Stimulated activated CD8-positive, alpha-beta memory T cell treated with anti-CD3 and anti-CD28 coated beads, Interleukin-12 subunit alpha, Interleukin-12 subunit beta, amount 100 ng/mL, for 1 hour (primary cell): ENCODE data around the gene OGFOD3.
"Not testable (repeated sequence)": the region's sequence is repeated elsewhere in the genome, so short reads cannot be mapped to it uniquely, and the experiment has no call there.

Experiments used
- DNase-seq: peaks from one replicate; pipeline ENCODE4 v3.0.0-alpha.2; 2020; ENCODE audit warnings: low read depth

OGFOD3 gene

DNA sequence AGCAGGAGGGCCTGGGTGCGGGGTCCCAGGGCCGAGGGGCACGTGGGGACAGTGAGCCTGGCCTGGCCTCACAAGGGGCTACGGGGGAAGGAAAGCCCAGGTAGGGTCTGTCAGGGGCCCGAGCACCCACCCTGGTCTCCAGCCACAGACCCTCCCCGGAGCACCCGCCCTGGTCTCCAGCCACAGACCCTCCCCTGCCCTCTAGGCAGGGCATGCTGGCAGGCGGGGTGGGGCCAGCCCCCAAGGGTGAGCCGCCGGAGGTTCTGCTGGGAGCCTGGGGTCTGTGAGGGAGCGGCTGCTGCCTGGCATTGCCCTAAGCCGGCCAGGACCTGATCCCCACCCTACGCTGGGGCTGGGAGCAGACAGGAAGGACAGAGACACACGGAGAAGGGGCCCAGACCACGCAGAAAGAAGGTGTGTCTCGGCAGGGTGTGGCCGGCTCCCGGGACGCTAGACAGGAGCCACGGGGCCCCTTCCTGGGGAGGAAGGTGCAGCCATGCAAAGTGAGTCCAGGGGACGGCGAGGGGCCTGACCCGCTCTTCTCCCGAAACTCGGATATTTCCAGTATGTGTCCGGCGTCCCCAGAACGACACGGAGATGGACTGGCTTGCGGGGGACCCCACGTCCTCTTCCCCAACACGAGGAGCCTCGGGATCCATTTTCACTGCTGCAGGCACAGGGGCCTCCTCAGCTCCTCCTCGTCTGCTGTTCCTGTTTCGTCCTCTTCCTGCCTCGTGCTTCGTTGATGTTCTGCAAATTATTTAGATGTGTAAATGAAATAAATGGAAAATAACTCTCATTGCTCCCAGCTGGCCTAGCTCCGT is 31.3 kb downstream of the OGFOD3 start:
- DNase-seq: no peak

DNA sequence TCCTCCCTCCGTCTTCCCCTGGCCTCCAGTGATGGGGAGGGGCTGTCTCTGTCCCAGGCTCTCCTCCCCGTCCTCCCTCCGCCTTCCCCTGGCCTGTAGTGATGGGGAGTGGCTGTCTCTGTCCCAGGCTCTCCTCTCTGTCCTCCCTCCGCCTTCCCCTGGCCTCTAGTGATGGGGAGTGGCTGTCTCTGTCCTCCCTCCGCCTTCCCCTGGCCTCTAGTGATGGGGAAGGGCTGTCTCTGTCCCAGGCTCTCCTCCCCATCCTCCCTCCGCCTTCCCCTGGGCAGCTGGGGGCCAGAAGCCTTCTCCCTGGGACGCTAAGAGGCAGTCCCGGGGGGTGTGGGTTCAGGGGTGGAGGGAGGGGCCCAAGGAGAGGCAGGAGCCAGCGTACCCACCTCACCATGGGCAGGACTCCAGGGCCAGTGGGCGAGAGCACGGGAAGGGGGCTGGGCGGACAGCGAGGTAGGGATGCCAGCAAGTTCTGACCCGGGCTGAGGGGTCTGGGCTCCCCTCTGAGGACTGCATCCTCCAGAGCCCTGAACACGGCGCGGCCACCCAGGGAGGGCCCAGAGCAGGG is 32.0 kb downstream of the OGFOD3 start:
- no peak for DNase-seq

DNA sequence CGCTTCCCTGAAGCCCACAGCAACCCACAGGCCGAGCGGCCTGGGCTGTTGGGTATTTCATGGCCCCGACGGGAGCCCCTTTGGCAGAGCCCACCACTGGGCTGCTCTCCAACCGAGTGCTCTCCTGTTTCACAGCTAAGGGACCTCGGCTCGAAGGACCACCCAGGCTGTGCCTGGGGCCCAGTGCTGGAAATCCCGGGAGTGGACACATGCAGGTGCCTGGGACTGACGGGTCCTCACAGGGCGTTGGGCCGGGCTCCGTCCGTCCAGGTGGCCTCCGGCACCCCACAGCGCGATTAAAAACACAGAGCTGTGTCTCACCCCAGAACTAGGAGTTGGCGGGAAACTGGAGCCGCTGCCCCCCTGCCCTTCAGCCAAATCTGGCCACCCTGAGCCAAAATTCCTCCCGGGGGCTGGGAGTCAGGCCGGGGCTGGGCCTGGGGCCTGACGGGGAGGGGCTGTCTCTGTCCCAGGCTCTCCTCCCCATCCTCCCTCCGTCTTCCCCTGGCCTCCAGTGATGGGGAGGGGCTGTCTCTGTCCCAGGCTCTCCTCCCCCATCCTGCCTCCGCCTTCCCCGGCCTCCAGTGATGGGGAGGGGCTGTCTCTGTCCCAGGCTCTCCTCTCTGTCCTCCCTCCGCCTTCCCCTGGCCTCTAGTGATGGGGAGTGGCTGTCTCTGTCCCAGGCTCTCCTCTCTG is 32.7 kb downstream of the OGFOD3 start:
- no peak for DNase-seq

DNA sequence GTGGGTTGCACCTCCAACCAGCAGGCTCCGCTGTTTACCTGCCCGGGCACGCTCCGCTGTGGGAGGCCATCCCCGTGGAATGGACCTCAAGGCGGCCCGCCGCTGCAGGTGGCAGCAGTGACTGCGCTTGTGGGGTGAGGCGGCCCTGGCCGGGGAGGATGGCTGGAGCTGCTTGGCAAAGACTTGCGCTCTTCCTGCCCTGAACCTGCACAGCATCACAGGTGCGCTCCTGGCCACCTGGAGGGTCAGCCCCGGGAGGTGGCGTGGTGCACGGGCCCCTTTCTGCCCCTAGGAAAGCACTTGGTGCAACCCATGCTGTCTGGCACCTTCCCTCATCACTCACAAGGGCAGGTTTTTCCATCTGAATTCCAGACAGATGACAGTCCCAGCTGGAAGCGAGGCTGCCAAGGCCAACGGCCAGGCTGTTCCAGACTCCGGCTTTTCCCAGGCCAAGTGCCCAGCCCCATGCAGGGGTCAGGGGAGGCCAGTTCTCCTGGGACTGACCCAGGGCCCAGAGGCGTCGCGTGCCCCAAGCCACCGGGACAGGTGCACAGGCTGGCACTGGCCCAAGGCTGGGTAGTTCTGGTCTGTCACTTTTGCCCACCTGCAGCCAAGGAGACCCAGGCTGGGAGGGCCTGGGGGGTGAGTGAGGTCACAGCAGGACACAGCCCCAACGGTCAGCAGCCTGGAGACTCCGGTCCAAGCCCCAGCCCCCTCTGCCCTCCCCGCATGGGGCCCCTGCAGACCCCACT is 33.5 kb downstream of the OGFOD3 start:
- no peak for DNase-seq

DNA sequence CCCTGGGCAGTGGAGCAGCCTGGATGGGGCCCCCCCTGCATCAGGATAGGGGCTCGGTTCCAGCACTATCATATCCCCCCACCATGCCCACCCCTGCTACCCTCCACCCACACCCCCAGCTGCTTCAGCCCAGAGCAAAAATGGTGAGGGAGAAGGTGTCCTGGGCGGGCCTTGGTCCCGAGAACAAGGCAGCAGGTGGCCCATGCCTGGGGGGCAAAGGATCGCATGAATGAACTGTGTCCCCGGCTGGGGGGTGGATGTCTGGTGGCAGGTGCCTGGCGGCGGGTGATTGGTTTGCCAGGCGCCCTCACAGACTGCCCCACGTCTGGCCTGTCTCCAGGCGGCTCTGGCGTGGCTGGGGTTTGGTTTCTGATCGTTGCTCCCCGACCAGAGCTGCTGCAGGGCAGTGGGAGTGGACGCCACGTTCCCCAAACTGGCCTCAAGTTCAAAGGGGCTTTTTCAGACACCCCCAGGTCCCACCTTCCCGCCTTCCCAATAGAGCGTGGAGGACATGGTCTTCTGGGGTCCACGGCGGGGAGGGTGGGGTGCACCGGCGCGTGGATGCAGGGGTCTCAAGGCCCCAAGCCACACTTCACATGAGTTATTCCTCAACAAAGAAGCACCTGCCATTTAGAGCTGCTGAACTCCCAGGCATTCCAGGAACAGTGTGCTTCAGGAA is 34.2 kb downstream of the OGFOD3 start:
- no peak for DNase-seq

DNA sequence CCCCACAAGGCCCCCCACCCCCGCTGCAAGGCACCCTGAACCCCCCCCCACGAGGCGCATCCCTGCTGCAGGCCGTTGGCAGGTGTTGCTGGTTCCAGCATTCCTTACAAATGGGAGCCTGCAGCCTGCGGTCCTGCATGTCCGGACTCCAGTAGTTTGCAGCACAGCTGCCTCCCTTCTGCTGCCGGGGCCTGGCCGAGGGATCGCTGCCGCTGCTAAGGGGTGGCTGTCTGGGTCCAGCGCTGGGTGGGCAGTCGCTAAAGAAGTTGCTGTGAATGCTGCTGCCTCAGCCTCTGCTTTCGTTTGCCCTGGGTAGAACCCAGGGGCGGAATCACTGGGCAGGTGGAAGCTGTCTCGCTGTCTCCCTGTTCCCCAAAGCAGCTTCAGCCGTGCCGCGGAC is 35.0 kb downstream of the OGFOD3 start:
- DNase-seq: no peak

DNA sequence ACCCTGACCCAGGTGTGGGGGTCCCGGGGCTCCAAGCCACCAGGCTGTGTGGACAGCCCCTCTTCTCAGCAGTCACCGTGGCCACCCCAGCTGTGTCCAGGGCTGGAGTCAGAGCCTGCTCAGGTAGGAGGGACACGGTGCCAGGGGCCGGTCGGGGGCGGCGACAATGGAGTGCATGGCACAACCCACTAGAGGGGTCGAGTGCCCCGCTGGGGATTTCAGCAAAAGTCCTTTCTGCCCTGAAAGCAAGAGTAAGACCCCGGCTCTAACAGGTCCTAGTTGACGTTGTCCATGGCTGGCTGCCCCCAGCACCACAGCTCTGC is 35.5 kb downstream of the OGFOD3 start:
- DNase-seq: no peak

DNA sequence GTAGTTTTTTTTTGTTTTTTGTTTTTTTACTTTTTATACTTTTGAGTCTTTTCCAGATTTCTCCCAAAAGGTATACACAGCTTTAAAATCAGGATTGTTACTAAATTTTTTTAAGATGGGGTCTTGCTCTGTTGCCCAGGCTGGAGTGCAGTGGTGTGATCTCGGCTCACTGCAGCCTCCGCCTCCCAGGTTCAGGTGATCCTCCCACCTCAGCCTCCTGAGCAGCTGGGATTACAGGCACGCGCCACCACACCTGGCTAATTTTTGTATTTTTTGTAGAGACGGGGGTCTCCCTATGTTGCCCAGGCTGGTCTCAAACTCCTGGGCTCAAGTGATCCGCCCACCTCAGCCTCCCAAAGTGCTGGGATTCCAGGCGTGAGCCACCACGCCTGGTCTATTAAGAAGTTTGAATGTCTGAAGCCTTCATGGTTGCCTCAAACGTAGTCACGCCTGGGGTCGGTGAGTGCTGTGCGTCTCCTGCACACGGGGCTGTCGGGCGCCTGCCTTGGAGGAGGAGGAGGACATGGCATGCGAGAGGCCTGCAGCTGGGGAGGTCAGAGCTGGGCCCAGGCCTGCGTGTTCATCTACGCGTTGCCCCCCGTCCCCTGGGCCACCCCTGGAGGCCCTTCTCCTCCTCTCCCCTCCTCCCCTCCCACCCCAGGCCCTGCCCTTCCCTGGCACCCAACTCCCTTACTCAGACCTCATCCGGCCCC is 36.0 kb downstream of the OGFOD3 start:
- DNase-seq: not testable (repeated sequence)

DNA sequence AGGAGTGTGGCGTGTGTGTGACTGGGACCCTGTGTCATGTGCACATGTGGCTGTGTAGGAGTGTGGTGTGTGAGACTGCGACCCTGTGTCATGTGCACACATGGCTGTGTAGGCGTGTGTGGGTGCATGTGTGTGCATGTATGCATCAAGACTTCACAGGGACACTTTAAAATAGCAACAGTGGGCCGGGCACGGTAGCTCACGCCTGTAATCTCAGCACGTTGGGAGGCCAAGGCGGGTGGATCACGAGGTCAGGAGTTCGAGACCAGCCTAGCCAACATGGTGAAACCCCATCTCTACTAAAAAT is 36.7 kb downstream of the OGFOD3 start:
- DNase-seq: not testable (repeated sequence)

DNA sequence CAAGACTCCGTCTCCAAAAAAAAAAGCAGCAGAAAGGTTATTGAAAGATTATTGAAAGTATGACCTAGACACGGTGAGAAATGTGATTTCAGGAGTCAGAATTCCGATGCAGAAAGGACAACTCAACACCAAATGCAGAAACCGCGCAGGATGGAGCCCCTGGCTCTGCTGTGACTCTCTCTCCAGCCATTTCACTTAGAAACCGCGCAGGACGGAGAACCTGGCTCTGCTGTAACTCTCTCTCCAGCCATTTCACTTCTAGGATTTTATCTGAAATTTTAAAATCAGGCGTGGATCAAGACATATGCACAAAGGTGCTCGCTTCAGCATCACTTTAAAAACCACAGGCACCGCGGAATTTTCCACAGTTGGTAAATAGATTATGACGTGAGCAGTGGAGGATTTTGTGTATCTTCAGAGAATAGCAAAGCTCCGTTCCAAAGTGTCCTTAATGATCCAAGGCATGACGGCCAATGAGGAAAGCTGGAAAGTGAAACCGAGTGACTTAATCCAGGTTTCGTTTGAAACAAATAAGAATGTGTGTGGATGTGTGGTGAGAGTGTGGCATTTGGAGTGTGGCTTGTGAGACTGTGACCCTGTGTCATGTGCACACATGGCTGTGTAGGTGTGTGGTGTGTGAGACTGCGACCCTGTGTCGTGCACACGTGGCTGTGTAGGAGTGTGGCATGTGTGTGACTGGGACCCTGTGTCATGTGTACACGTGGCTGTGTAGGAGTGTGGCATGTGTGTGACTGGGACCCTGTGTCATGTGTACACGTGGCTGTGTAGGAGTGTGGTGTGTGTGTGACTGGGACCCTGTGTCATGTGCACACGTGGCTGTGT is 37.3 kb downstream of the OGFOD3 start:
- DNase-seq: no peak

DNA sequence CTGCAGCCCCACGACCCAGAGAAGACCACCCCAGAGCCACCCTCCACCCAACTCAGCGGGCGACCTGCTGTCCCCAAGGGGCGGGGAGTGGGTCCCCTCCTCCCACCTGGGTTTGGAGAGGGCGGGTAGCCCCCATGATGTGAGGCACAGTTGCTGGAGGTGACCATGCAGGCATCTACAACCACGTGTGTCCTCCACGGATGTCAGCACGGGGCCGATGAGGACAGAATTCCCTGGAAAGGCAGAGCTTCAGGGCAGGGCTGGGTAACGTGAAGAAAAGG is 39.7 kb downstream of the OGFOD3 start:
- no peak for DNase-seq

DNA sequence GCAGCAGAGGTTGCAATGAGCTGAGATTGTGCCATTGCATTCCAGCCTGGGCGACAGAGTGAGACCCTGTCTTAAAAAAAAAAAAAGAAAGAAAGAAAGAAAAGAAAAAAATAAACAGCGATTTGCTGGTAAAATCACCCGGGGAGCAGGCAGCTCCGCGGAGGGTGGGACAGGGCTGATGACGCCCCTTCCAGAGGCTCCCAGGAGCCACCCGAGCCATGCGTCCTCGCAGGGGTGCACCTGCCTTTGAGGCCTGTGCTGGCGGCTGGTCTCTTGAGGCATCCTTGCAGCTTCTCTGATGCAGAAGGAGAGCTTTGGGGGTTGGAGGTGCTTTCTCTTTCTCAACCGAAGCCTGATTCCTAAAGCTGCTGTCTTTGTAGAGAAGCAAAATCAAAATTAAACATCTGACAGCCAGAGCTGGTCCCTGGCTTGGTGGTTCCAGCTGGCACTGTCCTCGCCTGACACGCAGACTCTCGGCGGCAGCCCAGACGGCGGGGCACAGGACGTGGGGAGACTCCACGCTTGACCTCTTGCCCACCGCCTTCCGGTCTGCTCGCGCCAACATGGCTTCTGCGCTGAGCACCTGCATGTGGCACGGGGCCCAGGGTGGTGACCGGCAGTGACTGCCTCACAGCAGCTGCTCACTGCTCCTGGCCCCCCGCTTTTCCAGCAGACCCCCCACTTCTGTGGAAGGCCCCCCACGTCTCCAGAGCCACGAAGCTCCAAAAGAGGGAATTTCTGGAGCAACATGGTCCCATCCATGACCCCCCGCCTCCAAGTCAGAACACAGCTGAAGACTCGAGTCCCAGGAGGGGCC is 40.3 kb downstream of the OGFOD3 start:
- DNase-seq: no peak

DNA sequence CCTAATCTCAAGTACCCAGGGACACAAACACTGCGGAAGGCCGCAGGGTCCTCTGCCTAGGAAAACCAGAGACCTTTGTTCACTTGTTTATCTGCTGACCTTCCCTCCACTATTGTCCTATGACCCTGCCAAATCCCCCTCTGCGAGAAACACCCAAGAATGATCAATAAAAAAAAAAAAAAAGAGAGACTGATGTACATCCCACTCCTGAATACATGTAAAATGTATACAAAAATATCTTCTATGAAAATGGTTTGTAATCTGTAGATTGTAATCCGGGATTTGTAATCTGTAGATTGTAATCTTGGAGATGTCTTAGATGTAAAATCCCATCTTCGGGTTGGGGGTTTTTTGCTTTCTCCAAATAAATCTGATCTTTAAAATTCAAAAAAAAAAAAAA is 41.1 kb downstream of the OGFOD3 start:
- not testable (repeated sequence) for DNase-seq

DNA sequence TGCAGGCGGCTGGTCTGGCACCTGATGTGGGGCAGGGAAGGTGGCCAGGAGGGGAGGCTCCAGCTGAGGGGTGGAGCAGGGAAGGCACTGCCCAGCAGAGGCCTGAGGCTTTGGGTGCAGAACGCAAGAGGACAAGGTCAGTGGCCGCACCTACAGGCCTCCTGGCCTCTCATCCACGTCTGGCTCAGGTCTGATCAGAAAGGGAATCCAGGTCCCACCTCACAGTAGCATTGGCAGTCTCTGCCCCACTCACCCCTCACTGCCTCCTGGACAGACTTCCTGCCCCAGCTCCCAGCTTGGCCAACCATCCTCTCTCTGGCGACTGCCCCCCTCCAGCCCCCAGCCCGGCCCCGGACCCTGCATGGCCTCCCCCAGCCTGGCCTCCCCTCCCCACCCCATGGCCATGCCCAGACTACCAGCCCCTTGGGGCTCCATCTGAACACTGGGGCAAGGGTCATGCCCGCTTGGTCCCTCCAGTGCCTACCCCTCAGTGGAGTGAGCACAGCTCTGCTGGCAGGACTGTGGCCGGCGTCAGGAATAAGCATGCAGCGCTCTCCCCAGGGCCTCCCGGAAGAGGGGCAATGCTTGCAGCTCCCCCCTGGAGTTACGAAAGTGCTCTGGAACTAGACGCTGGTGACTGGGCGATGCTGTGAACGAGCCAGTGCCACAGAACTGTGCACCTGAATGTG is 42.2 kb downstream of the OGFOD3 start:
- DNase-seq: no peak

DNA sequence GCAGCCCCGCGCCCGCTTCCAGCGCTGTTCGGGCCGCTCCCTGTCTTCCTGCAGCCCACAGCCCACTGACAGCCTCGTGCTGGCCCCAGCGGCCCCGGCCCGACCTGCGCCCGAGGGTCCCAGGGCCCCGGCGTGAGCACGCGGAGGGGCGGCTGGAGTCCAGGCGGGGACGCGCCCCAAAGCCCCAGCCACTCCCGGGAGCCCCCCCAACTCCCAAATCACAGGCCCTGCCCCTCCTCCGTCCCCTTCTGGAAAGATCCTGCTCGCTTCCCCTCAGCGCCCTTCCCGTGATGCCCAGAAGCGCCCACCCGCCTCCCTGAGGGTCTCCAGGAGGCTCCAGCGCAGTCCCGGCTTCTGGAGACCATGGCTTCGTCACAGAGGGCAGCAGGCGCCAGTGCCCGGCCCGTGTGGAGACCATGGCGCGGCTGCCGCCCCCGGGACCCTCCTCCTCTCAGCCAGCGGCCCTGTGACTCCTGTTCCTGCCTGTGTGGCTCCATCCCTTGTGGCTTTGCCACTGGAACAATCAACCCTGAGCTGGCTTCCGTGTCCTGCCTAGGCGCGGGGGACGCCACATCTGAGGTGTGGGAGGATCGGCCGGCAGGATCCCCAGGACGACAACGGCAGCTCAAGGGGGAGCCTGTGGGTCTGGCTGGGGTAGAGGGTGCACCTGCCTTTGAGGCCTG is 42.9 kb downstream of the OGFOD3 start:
- DNase-seq: no peak

DNA sequence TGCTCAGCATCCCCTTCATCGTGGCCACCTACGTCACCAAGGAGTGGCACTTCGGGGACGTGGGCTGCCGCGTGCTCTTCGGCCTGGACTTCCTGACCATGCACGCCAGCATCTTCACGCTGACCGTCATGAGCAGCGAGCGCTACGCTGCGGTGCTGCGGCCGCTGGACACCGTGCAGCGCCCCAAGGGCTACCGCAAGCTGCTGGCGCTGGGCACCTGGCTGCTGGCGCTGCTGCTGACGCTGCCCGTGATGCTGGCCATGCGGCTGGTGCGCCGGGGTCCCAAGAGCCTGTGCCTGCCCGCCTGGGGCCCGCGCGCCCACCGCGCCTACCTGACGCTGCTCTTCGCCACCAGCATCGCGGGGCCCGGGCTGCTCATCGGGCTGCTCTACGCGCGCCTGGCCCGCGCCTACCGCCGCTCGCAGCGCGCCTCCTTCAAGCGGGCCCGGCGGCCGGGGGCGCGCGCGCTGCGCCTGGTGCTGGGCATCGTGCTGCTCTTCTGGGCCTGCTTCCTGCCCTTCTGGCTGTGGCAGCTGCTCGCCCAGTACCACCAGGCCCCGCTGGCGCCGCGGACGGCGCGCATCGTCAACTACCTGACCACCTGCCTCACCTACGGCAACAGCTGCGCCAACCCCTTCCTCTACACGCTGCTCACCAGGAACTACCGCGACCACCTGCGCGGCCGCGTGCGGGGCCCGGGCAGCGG is 43.6 kb downstream of the OGFOD3 start:
- no peak for DNase-seq

DNA sequence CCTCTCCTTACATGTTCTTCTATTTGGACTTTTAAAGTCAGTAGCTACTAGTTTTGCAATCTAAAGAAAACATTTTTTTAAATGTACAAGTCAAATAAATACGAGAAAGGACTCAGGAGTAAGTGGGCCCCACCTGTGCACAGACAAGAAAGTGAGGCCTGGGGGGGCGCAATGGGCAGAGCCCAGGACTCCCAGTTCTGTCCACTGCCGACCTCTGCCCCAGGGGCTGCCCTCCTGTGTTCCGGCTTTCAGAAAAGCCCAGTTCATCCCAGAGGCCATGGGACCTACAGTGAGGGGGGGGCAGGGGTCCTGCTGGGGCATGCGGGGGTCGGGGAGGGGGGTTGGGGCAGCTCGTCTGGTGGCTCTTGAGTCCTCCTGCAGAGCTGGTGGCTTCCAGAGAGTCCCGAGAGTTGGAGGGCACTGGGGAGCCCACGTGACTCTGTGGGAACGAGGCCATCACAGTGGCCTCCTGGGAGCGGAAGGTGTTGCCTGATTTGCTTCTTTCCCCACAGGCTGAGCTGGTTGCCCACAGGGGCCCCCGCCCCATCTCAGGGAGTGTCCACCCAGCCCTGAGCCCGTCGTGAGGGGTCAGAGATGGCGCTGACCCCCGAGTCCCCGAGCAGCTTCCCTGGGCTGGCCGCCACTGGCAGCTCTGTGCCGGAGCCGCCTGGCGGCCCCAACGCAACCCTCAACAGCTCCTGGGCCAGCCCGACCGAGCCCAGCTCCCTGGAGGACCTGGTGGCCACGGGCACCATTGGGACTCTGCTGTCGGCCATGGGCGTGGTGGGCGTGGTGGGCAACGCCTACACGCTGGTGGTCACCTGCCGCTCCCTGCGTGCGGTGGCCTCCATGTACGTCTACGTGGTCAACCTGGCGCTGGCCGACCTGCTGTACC is 44.4 kb downstream of the OGFOD3 start:
- DNase-seq: no peak
